GM21447 (cell line): ENCODE measurements around the gene RALGAPB.
"Not testable (repeated sequence)": the region's sequence is repeated elsewhere in the genome, so short reads cannot be mapped to it uniquely, and the experiment has no call there.

Experiments used
- ATAC-seq: cut with Tn5 transposase; IDR thresholded peaks from one replicate; pipeline ENCODE4 v1.9.1; 2021; ENCODE audit not compliant: unreplicated experiment

The RALGAPB gene

GRCh38 chr20:38446441-38447209 lies 26.0 kb upstream of the RALGAPB start:
- ATAC-seq, result peak; percentile 81

- no peak for ATAC-seq
Measured at GRCh38 chr20:38447251-38447661, 25.4 kb upstream of the RALGAPB start.

DNA sequence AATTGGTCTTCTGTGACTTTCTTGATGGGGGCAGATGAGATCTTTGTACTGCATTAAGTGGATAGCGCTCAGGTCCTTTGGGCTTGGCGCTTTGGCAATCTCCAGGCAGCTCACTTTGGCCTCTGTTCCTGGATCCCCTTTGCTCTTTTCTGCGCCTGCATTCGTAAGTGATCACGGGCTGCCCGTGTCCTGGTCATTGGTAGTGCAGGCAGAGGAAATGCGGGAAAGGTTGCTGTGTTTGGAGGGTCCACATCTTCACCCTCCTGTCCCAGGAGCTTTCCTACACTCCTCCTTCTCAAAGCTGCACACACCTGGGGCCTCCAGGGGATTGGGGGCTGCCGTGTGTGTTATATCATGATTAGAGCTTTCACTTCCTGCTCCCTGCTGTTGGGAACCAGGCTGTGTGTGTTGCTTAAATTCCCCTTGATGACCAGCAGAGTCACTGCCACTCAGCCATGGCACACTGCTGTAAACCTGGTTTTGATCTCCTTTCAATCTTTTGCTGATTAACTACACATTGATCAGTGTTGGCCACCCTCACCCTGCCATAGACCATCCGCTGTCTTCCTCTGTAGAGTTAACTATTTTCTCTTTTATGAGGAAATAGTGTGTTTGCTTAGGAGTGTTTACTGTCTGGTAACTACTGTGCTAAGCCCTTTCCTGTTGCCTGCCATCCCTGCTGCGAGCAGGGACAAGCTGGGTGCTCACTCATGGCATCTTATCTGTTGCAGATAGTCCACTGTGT lies 24.5 kb upstream of the RALGAPB start:
- ATAC-seq, result no peak

DNA sequence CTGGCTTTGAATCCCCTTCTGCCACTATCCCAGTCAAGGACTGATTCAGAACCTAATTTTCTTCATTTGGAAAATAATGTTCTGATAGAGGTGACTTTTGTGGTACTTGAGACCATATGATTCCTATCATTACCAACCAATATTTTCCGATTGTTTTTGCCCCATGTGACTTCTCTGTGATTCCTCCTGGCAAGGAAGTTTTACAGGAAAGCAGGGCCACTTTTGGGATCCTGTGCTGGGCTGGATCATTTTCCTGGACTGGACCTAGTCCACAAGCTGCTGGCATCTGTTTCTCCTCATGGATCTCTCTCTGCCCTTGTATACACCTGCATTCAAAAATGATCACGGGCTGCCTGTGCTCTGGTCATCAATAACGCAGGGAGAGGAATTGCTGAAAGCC lies 23.6 kb upstream of the RALGAPB start:
- no peak for ATAC-seq

- ATAC-seq, result no peak
Measured at GRCh38 chr20:38450412-38450975, 22.1 kb upstream of the RALGAPB start.

DNA sequence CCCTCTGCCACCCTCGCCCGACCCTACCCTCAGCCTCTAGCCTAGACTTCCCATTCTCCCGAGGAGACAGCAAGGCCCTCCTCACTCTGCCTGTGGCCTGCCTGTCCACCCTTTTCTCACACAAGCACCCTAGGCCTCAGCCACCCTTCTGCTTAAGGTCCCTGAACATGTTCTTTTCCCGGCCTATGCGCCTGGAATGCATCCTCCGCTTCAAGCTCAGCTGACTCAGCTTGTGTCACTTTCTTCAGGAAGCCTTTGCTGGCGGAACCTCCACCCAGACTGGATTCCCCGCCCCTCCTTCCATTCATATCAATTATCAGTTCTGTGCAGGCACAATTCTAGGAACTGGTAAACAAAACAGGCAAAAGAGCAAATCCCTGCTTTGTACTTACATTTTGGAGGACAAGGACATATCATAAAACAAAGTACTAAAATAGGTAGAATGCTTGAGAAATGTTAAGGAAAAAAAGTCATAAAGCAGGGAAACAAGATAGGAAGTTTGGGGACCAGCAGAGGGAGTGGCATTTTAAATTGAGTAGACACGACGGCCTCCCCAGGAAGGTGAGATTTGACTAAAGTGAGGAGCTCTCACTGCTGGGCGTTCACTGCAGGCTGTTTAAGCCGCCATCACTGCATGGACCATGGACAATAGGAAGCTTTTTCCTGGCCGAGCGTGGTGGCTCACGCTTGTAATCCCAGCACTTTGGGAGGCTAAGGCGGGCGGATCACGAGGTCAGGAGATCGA lies 19.6 kb upstream of the RALGAPB start:
- no peak for ATAC-seq

DNA sequence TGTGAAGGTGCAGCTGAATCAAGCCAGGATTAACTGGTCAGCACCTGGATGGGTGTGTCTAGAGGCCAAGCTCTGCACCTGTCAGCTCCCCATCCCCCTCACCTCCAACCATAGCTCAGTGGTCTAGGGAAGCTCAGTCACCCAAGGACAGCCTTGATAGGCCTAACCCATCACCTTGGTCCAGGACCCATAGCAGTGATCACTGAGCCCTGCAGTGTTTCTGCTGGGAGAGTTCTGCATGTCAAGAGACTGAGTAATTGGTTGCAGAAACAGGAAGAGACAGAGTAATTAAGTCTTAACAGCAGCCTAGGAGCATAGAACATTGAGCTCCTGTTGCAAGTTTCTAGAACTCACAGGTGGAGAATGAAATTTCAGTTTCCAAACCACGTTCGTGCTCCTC lies 18.7 kb upstream of the RALGAPB start:
- no peak for ATAC-seq

DNA sequence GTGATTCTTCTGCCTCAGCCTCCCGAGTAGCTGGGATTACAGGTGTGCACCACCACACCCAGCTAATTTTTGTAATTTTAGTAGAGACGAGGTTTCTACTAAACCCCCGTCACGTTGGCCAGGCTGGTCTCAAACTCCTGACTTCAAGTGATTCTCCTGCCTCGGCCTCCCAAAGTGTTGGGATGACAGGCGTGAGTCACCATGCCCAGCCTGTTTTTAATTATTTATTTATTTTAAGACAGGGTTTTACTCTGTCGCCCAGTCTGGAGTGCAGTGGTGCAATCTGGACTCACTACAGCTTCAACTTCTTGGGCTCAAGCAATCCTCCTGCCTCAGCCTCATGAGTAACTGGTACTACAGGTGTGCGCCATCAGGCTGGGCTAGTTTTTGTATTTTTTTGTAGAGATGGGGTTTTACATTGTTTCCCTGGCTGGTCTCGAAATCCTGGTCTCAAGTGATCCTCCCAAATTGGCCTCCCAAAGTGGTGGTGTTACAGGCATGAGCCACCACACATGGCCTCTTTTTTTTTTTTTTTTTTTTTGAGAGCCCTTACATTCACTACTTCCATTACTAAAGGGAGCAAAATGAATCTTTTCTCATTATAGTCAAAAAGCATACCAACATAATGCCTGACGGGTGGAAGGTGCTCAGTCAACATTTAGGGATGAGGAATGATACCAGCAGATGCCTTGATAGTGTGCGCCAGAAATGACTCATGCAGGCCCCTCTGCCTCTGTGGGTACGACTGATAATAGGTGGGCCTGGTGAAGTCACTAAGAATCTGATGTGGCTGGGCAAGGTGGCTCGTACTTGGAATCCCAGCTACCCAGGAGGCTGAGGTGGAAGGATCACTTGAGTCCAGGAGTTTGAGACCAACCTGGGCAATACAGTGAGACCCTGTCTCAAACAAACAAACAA lies 17.8 kb upstream of the RALGAPB start:
- no peak for ATAC-seq

DNA sequence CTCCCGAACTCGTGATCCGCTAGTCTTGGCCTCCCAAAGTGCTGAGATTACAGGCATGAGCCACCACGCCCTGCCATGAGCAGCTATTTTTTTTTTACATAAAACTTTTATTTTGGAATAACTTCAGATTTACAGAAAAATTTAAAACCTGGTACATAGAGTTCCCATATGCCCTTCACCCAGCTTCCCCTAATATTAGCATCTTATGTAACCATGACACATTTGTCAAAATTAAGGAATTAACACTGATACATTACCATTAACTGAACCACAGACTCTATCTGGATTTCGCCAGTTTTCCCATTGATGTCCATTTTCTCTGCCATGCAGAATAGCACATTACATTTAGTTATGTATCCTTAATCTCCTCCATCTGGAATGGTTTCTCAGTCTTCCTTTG lies 14.3 kb upstream of the RALGAPB start:
- ATAC-seq, result no peak

DNA sequence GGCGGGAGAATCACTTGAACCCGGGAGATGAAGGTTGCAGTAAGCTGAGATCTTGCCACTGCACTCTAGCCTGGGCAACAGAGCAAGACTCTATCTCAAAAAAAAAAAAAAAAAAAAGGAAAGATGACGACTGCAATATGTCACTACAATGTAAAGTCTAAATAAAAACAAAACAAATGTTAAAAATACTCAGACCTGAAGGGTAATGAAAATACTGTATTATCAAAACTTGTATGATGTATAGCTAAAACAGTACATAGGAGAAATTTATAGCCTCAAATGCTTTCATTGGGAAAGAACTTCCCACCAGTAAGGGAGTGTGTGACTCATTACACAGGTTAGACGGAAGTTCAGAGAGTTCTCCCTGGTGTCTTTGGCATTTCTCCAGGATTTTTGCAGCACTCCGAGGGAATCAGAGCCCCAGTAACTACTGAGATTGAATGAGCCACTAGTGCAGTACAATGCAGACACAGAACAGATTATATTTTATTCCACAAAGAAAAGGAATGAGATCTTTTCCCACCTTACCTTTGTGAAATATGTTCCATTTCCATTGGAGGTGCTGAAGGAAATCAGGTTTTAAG lies 12.5 kb upstream of the RALGAPB start:
- ATAC-seq, result no peak

- not testable (repeated sequence) for ATAC-seq
Measured at GRCh38 chr20:38460631-38461030, 12.0 kb upstream of the RALGAPB start.

DNA sequence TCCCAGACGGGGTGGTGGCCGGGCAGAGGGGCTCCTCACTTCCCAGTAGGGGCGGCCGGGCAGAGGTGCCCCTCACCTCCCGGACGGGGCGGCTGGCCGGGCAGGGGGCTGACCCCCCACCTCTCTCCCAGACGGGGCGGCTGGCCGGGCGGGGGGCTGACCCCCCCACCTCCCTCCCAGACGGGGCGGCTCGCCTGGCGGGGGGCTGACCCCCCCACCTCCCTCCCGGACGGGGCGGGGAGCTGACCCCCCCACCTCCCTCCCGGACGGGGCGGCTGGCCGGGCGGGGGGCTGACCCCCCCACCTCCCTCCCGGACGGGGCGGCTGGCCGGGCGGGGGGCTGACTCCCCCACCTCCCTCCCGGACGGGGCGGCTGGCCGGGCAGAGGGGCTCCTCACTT lies 11.5 kb upstream of the RALGAPB start:
- not testable (repeated sequence) for ATAC-seq

GRCh38 chr20:38461569-38461968 lies 11.1 kb upstream of the RALGAPB start:
- ATAC-seq, result not testable (repeated sequence)

GRCh38 chr20:38466171-38466570 lies 6.5 kb upstream of the RALGAPB start:
- no peak for ATAC-seq

DNA sequence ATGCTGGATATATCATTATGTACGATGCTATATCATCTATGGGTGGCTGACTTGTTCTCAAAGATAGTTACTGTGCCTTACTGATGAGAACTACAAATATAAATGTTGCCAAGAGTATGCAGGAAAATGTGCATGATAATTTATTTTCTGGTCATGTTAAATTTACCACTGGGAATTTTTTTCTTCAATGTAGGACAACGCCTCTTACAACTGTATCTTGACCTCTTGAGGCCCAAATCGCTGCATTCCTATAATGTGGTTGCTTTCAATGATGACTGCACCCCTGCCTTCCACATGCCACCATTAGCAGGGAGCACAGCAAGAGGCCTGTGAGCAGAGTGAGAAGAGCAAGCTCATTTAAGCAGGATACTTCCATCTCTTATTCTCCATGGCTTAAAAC lies 5.7 kb upstream of the RALGAPB start:
- no peak for ATAC-seq

- no peak for ATAC-seq
Measured at GRCh38 chr20:38471245-38471644, 1.4 kb upstream of the RALGAPB start.

- peak; percentile 18 for ATAC-seq
Measured at GRCh38 chr20:38471987-38472512, 593 bp upstream of the RALGAPB start.

DNA sequence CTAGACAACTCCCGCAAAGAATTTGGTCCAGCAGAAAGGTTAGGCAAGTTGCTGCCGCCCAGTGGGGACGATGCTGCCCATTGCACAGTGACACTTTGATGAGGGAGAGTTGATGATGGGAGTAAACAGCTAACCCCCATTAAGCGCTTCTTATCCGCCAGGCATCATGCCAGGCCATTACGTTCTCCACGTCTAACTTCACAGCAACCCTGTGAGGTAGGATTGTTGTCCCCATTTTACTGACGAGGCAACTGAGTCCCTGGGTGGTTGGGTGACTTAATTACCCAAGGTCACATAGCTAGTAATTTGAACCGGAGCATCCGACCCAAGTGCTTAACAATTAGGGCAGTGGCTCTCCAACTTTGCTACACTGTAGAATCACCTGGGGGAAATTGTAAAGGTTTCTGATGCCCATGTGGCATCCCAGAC lies 738 bp downstream of the RALGAPB start:
- ATAC-seq, result peak; percentile 8

GRCh38 chr20:38477747-38478146 lies 5.1 kb downstream of the RALGAPB start:
- no peak for ATAC-seq

- ATAC-seq, result no peak
Measured at GRCh38 chr20:38479596-38479995, 7.0 kb downstream of the RALGAPB start.
